ENCODE measurements around the gene FOXO1. TPM values are rescaled to one million over a fixed set of nuclear protein-coding genes. Genes with fewer than 3 reads are reported as not detected.

Gene FOXO1
- total RNA-seq, 1 donor from 2014 or later: 10.4 TPM

DNA sequence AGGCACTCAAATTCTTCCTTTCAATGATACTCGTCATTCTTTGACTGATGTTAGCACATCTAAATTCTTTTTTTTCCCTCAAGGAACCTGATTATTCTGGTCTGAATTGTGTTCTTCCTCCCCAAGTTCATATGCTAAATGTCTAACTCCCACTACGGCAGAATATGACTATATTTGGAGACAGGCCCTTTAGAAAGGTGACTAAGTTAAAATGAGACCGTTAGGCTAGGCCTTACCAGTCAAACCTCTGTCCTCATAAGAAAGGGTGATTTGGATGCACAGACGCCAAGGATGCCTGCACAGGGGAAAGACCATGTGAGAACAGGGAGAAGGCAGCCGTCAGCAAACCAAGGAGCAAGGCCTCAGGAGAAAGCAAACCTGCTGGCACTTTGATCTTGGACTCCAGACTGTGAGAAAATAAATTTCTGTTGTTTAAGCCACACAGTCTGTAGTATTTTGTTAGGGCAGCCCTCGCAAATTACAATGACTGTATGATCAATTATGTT lies 13.1 kb upstream of the FOXO1 start:
- no peaks in the 10 kb centered on the region for H3K79me2 ChIP-seq (ENCODE audit: insufficient read depth, low read length)
- no peaks in the 10 kb centered on the region for H3K4me1 ChIP-seq (ENCODE audit: insufficient read depth, low read length)
- H3K9me3 Mint-ChIP-seq (ENCODE audit: unreplicated experiment): no peaks in the 10 kb centered on the region
- H3K27ac Mint-ChIP-seq (ENCODE audit: unreplicated experiment): no peak overlapping the region
- DNase-seq (ENCODE audit: low read depth): no peak
- H3K36me3 Mint-ChIP-seq (ENCODE audit: low read depth, unreplicated experiment): no peaks in the 10 kb centered on the region
- H2AFZ ChIP-seq (ENCODE audit: low read depth, low read length): no peak overlapping the region
- H3K4me3 Mint-ChIP-seq (ENCODE audit: unreplicated experiment): no peak overlapping the region
- TF ChIP-seq, protein P1, sequence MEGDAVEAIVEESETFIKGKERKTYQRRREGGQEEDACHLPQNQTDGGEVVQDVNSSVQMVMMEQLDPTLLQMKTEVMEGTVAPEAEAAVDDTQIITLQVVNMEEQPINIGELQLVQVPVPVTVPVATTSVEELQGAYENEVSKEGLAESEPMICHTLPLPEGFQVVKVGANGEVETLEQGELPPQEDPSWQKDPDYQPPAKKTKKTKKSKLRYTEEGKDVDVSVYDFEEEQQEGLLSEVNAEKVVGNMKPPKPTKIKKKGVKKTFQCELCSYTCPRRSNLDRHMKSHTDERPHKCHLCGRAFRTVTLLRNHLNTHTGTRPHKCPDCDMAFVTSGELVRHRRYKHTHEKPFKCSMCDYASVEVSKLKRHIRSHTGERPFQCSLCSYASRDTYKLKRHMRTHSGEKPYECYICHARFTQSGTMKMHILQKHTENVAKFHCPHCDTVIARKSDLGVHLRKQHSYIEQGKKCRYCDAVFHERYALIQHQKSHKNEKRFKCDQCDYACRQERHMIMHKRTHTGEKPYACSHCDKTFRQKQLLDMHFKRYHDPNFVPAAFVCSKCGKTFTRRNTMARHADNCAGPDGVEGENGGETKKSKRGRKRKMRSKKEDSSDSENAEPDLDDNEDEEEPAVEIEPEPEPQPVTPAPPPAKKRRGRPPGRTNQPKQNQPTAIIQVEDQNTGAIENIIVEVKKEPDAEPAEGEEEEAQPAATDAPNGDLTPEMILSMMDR (IDR thresholded peaks at IDR 0.05; ENCODE audit: insufficient read depth, low read depth, low read length): no peak
- TF ChIP-seq EZH2 (IDR thresholded peaks at IDR 0.05; ENCODE audit: insufficient read depth, low read length): no peak
- peaks cover 11% of the 10 kb centered on the region for H3K4me1 Mint-ChIP-seq (ENCODE audit: low read depth, unreplicated experiment)
- H3K27me3 Mint-ChIP-seq (ENCODE audit: low read depth, unreplicated experiment): peaks cover 2% of the 10 kb centered on the region
- H3K36me3 ChIP-seq (ENCODE audit: insufficient read depth, low read length): no peaks in the 10 kb centered on the region
- no peaks in the 10 kb centered on the region for H3K9me3 ChIP-seq (ENCODE audit: insufficient read depth, low read depth, low read length)
- H4K20me1 ChIP-seq (ENCODE audit: insufficient read depth, low read length): no peaks in the 10 kb centered on the region
- H3K9ac ChIP-seq (ENCODE audit: low read length): no peak overlapping the region
- FAIRE-seq: no peak
- no peak overlapping the region for H3K27ac ChIP-seq (ENCODE audit: low read depth, low read length)
- no peak overlapping the region for H3K4me3 ChIP-seq (ENCODE audit: insufficient read depth, low read depth, low read length)
- H3K27me3 ChIP-seq (ENCODE audit: insufficient read depth, low read length): no peaks in the 10 kb centered on the region
- H3K4me2 ChIP-seq (ENCODE audit: low read length): no peak overlapping the region

DNA sequence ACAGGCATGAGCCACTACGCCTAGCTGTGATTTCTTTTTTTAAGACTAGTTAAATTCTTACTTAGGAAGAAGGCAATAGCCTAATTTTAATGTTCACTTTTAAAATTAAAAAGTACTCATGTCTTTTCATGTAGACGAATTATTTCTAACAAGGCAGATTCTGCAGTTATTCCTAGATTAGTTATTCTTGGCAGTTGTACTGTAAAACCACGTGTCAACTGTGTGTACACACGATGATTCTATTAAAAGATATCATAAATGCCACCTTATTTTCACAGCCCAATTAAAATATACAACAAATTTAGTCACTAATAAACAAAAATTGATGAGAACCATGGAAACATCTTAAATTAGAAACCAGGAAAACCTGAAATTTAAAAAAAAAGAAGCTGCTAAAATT lies 10.6 kb upstream of the FOXO1 start:
- Histone ChIP-seq H3K27me3 (ENCODE audit: insufficient read depth, low read length) (no peaks in the 10 kb centered on the region), H3K4me3 (ENCODE audit: insufficient read depth, low read depth, low read length) (no peak overlapping the region), H2AFZ (ENCODE audit: low read depth, low read length) (no peak overlapping the region), H3K79me2 (ENCODE audit: insufficient read depth, low read length) (no peaks in the 10 kb centered on the region), H3K27ac (ENCODE audit: low read depth, low read length) (no peak overlapping the region), H3K36me3 (ENCODE audit: insufficient read depth, low read length) (no peaks in the 10 kb centered on the region), H3K4me1 (ENCODE audit: insufficient read depth, low read length) (peaks cover 11% of the 10 kb centered on the region), H3K9ac (ENCODE audit: low read length) (no peak overlapping the region), H4K20me1 (ENCODE audit: insufficient read depth, low read length) (no peaks in the 10 kb centered on the region), H3K9me3 (ENCODE audit: insufficient read depth, low read depth, low read length) (no peaks in the 10 kb centered on the region), H3K4me2 (ENCODE audit: low read length) (no peak overlapping the region)
- H3K27me3 Mint-ChIP-seq (ENCODE audit: low read depth, unreplicated experiment): no peaks in the 10 kb centered on the region
- no peak for FAIRE-seq
- DNase-seq (ENCODE audit: low read depth): no peak
- H3K36me3 Mint-ChIP-seq (ENCODE audit: low read depth, unreplicated experiment): no peaks in the 10 kb centered on the region
- H3K4me1 Mint-ChIP-seq (ENCODE audit: low read depth, unreplicated experiment): peaks cover 17% of the 10 kb centered on the region
- H3K4me3 Mint-ChIP-seq (ENCODE audit: unreplicated experiment): no peak overlapping the region
- H3K9me3 Mint-ChIP-seq (ENCODE audit: unreplicated experiment): no peaks in the 10 kb centered on the region
- H3K27ac Mint-ChIP-seq (ENCODE audit: unreplicated experiment): no peak overlapping the region
- TF ChIP-seq, protein P1 (IDR thresholded peaks at IDR 0.05; ENCODE audit: insufficient read depth, low read depth, low read length): no peak
- TF ChIP-seq EZH2 (IDR thresholded peaks at IDR 0.05; ENCODE audit: insufficient read depth, low read length): no peak

DNA sequence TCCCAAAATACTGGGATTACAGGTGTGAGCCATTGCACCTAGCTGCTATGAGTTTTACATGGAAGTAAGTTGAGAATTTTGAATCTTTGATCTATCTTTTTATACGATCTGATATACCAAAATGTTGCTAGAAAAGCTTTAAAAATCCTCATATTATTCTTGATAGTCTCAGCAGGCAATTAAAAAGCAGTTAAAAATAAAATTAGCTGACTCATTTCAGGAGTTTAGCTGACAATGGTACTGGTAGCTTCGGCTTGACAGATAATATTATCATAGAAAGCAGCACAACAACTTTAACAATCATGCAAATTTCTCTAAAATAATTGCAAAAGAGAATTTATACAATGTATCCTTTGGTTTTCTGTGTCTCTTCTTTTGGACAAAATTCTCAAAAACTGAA lies 9.6 kb upstream of the FOXO1 start:
- Mint-ChIP-seq H3K4me3 (ENCODE audit: unreplicated experiment) (no peak overlapping the region), H3K9me3 (ENCODE audit: unreplicated experiment) (no peaks in the 10 kb centered on the region), H3K36me3 (ENCODE audit: low read depth, unreplicated experiment) (no peaks in the 10 kb centered on the region), H3K4me1 (ENCODE audit: low read depth, unreplicated experiment) (peaks cover 12% of the 10 kb centered on the region), H3K27ac (ENCODE audit: unreplicated experiment) (no peak overlapping the region), H3K27me3 (ENCODE audit: low read depth, unreplicated experiment) (no peaks in the 10 kb centered on the region)
- no peak overlapping the region for H3K4me3 ChIP-seq (ENCODE audit: insufficient read depth, low read depth, low read length)
- H3K36me3 ChIP-seq (ENCODE audit: insufficient read depth, low read length): no peaks in the 10 kb centered on the region
- DNase-seq (ENCODE audit: low read depth): no peak
- H3K9ac ChIP-seq (ENCODE audit: low read length): no peak overlapping the region
- no peak for FAIRE-seq
- H3K4me1 ChIP-seq (ENCODE audit: insufficient read depth, low read length): peaks cover 11% of the 10 kb centered on the region
- no peak overlapping the region for H3K27ac ChIP-seq (ENCODE audit: low read depth, low read length)
- H4K20me1 ChIP-seq (ENCODE audit: insufficient read depth, low read length): no peaks in the 10 kb centered on the region
- no peaks in the 10 kb centered on the region for H3K9me3 ChIP-seq (ENCODE audit: insufficient read depth, low read depth, low read length)
- TF ChIP-seq EZH2 (IDR thresholded peaks at IDR 0.05; ENCODE audit: insufficient read depth, low read length): no peak
- TF ChIP-seq, protein P1 (IDR thresholded peaks at IDR 0.05; ENCODE audit: insufficient read depth, low read depth, low read length): no peak
- no peak overlapping the region for H2AFZ ChIP-seq (ENCODE audit: low read depth, low read length)
- no peaks in the 10 kb centered on the region for H3K79me2 ChIP-seq (ENCODE audit: insufficient read depth, low read length)
- no peak overlapping the region for H3K4me2 ChIP-seq (ENCODE audit: low read length)
- H3K27me3 ChIP-seq (ENCODE audit: insufficient read depth, low read length): no peaks in the 10 kb centered on the region

All from astrocyte (in vitro differentiated cells and primary cell).